Mammary epithelial cell (primary cell): ENCODE measurements around the gene RAB8A.

Source experiments
- EZH2 ChIP-seq: IDR thresholded peaks from 2 replicates; pipeline ENCODE4 v1.6.1; 2012; ENCODE audit warnings: low read length, inconsistent platforms, borderline replicate concordance
- TF ChIP-seq, protein P1 (sequence below), 2 donors: IDR thresholded peaks in 1 of 2; conservative IDR thresholded peaks in 1 of 2; 2 replicates each; pipeline ENCODE4 v1.5.1; 2011 to 2012; ENCODE audit warnings: inconsistent platforms in 2 of 2, low read length in 2 of 2, mild to moderate bottlenecking in 2 of 2, control low read depth in 1 of 2, low read depth in 1 of 2; ENCODE audit not compliant: insufficient read depth in 1 of 2; ENCODE audit errors: extremely low read depth in 1 of 2

GRCh38 chr19:16067205-16067938 is 44.3 kb upstream of the RAB8A start:
- TF ChIP-seq, protein P1, sequence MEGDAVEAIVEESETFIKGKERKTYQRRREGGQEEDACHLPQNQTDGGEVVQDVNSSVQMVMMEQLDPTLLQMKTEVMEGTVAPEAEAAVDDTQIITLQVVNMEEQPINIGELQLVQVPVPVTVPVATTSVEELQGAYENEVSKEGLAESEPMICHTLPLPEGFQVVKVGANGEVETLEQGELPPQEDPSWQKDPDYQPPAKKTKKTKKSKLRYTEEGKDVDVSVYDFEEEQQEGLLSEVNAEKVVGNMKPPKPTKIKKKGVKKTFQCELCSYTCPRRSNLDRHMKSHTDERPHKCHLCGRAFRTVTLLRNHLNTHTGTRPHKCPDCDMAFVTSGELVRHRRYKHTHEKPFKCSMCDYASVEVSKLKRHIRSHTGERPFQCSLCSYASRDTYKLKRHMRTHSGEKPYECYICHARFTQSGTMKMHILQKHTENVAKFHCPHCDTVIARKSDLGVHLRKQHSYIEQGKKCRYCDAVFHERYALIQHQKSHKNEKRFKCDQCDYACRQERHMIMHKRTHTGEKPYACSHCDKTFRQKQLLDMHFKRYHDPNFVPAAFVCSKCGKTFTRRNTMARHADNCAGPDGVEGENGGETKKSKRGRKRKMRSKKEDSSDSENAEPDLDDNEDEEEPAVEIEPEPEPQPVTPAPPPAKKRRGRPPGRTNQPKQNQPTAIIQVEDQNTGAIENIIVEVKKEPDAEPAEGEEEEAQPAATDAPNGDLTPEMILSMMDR (conservative IDR thresholded peaks at IDR 0.05 in 1 of 2, IDR thresholded peaks at IDR 0.05 in 1 of 2; ENCODE audit: extremely low read depth in 1 of 2, insufficient read depth in 1 of 2, low read depth in 1 of 2, low read length in 2 of 2), result no peak
- TF ChIP-seq EZH2, result no peak
